Muscle of leg (tissue), 11 donors: Measurements from ENCODE around the gene ASTN2. TPM values are rescaled to one million over a fixed set of nuclear protein-coding genes. Genes with fewer than 3 reads are reported as not detected.

Experiments
- DNase-seq: peaks from one replicate; pipeline ENCODE4 v3.0.0; 2013
- H3K27ac ChIP-seq: one replicate; pipeline ENCODE4 v1.5.1; 2013; ENCODE audit warnings: mild to moderate bottlenecking, low read length, control low read depth
- H3K27me3 ChIP-seq: one replicate; pipeline ENCODE4 v1.6.1; 2013; ENCODE audit warnings: low read length; ENCODE audit not compliant: control insufficient read depth, insufficient read depth
- H3K36me3 ChIP-seq: one replicate; pipeline ENCODE4 v1.6.1; 2013; ENCODE audit warnings: low read length; ENCODE audit not compliant: control insufficient read depth, insufficient read depth
- H3K4me1 ChIP-seq: one replicate; pipeline ENCODE4 v1.6.1; 2013; ENCODE audit warnings: low read length; ENCODE audit not compliant: control insufficient read depth, insufficient read depth
- H3K4me3 ChIP-seq: one replicate; pipeline ENCODE4 v1.5.1; 2013; ENCODE audit warnings: low read length, control low read depth
- H3K9me3 ChIP-seq: replicated peaks from 2 replicates; pipeline ENCODE4 v1.6.1; 2013; ENCODE audit warnings: low read depth, low read length; ENCODE audit not compliant: control insufficient read depth
- WGBS: methylation state at CpG from one replicate; pipeline ENCODE4 v1.1.5; 2013; ENCODE audit warnings: missing lambda C conversion rate; ENCODE audit not compliant: insufficient coverage; 5-methylcytosine and 5-hydroxymethylcytosine counted together
- polyA plus RNA-seq, 8 donors: library from polyadenylated mRNA; unstranded; fragments of 120-200 nt; gene quantifications; one replicate each; pipeline versions ENCODE4 v1.2.1 to v1.2.3, GENCODE V29; 2013; ENCODE audit warnings: inconsistent platforms in 1 of 8, low replicate concordance in 1 of 8; ENCODE audit not compliant: insufficient read length in 8 of 8, insufficient read depth in 1 of 8
- total RNA-seq: library from RNA; stranded (reverse); fragments of 120-200 nt; gene quantifications from one replicate; pipeline ENCODE4 v1.2.4, GENCODE V29; 2013

ASTN2 gene
- total and polyA plus RNA-seq, 9 donors = 2.7 to 10.9 (median 4.4) TPM

- WGBS = no CpG with 5 or more reads among the region's 1 CpG
- no peaks in the 10 kb centered on the region for H3K36me3 ChIP-seq
- DNase-seq = no peak
Observed at GRCh38 chr9:116815835-116816234, 599.0 kb downstream of the ASTN2 start.

GRCh38 chr9:116813031-116813300 lies 601.9 kb downstream of the ASTN2 start:
- no CpG with 5 or more reads among the region's 1 CpG for WGBS
- Histone ChIP-seq H3K27ac (no peak overlapping the region), H3K4me3 (no peak overlapping the region), H3K4me1 (no peaks in the 10 kb centered on the region), H3K27me3 (no peaks in the 10 kb centered on the region), H3K36me3 (no peaks in the 10 kb centered on the region), H3K9me3 (no peaks in the 10 kb centered on the region)
- DNase-seq = no peak

More at GRCh38 chr9:116815835-116816234, 599.0 kb downstream of the ASTN2 start:
- Histone ChIP-seq H3K9me3 (no peaks in the 10 kb centered on the region), H3K4me1 (no peaks in the 10 kb centered on the region), H3K27me3 (no peaks in the 10 kb centered on the region), H3K4me3 (no peak overlapping the region), H3K27ac (no peak overlapping the region)

GRCh38 chr9:116812231-116813030 lies 602.4 kb downstream of the ASTN2 start:
- no peak overlapping the region for H3K27ac ChIP-seq
- no peaks in the 10 kb centered on the region for H3K9me3 ChIP-seq
- no peaks in the 10 kb centered on the region for H3K4me1 ChIP-seq
- 39% methylated on average over 3 of the region's 7 CpGs for WGBS
- DNase-seq = no peak
- no peak overlapping the region for H3K4me3 ChIP-seq
- H3K36me3 ChIP-seq = no peaks in the 10 kb centered on the region
- no peaks in the 10 kb centered on the region for H3K27me3 ChIP-seq

- Histone ChIP-seq H3K9me3 (no peaks in the 10 kb centered on the region), H3K4me1 (no peaks in the 10 kb centered on the region), H3K4me3 (no peak overlapping the region), H3K27ac (no peak overlapping the region), H3K36me3 (no peaks in the 10 kb centered on the region), H3K27me3 (no peaks in the 10 kb centered on the region)
- WGBS = no CpG with 5 or more reads among the region's 5 CpGs
- DNase-seq = no peak
Observed at GRCh38 chr9:116809656-116810055, 605.2 kb downstream of the ASTN2 start.

GRCh38 chr9:116806075-116806474 lies 608.8 kb downstream of the ASTN2 start:
- H3K4me3 ChIP-seq = no peak overlapping the region
- H3K36me3 ChIP-seq = no peaks in the 10 kb centered on the region
- DNase-seq = peak; percentile 53
- H3K27me3 ChIP-seq = no peaks in the 10 kb centered on the region
- H3K4me1 ChIP-seq = no peaks in the 10 kb centered on the region
- no peaks in the 10 kb centered on the region for H3K9me3 ChIP-seq
- WGBS = 0% methylated on average over 1 of the region's 1 CpG
- no peak overlapping the region for H3K27ac ChIP-seq

GRCh38 chr9:116800885-116801284 lies 614.0 kb downstream of the ASTN2 start:
- H3K4me1 ChIP-seq = no peaks in the 10 kb centered on the region
- no peak overlapping the region for H3K27ac ChIP-seq
- no peaks in the 10 kb centered on the region for H3K36me3 ChIP-seq
- H3K4me3 ChIP-seq = no peak overlapping the region
- H3K27me3 ChIP-seq = no peaks in the 10 kb centered on the region
- peak; percentile 5 for DNase-seq
- H3K9me3 ChIP-seq = no peaks in the 10 kb centered on the region
- 0% methylated on average over 1 of the region's 1 CpG for WGBS

GRCh38 chr9:116800074-116800473 lies 614.8 kb downstream of the ASTN2 start:
- Histone ChIP-seq H3K9me3 (no peaks in the 10 kb centered on the region), H3K4me1 (no peaks in the 10 kb centered on the region), H3K27ac (no peak overlapping the region), H3K27me3 (no peaks in the 10 kb centered on the region), H3K4me3 (no peak overlapping the region), H3K36me3 (no peaks in the 10 kb centered on the region)
- no peak for DNase-seq
- WGBS = 73% methylated on average over 3 of the region's 4 CpGs

- no peak overlapping the region for H3K27ac ChIP-seq
- no peaks in the 10 kb centered on the region for H3K4me1 ChIP-seq
- H3K9me3 ChIP-seq = no peaks in the 10 kb centered on the region
- no peaks in the 10 kb centered on the region for H3K27me3 ChIP-seq
- H3K4me3 ChIP-seq = no peak overlapping the region
- DNase-seq = no peak
- whole genome bisulfite sequencing = 71% methylated on average over 1 of the region's 2 CpGs
- H3K36me3 ChIP-seq = no peaks in the 10 kb centered on the region
Observed at GRCh38 chr9:116798521-116798920, 616.3 kb downstream of the ASTN2 start.

GRCh38 chr9:116797276-116797675 lies 617.6 kb downstream of the ASTN2 start:
- H3K27me3 ChIP-seq = no peaks in the 10 kb centered on the region
- H3K9me3 ChIP-seq = no peaks in the 10 kb centered on the region
- no peak for DNase-seq
- no peaks in the 10 kb centered on the region for H3K4me1 ChIP-seq
- H3K36me3 ChIP-seq = no peaks in the 10 kb centered on the region
- no peak overlapping the region for H3K4me3 ChIP-seq
- H3K27ac ChIP-seq = no peak overlapping the region

GRCh38 chr9:116796669-116797068 lies 618.2 kb downstream of the ASTN2 start:
- Histone ChIP-seq H3K9me3 (no peaks in the 10 kb centered on the region), H3K36me3 (no peaks in the 10 kb centered on the region), H3K27me3 (no peaks in the 10 kb centered on the region), H3K4me3 (no peak overlapping the region), H3K27ac (no peak overlapping the region), H3K4me1 (no peaks in the 10 kb centered on the region)
- no peak for DNase-seq
- WGBS = no CpG with 5 or more reads among the region's 1 CpG

- H3K27me3 ChIP-seq = no peaks in the 10 kb centered on the region
- WGBS = 40% methylated on average over 1 of the region's 2 CpGs
- DNase-seq = no peak
- no peak overlapping the region for H3K4me3 ChIP-seq
- no peaks in the 10 kb centered on the region for H3K9me3 ChIP-seq
- no peaks in the 10 kb centered on the region for H3K4me1 ChIP-seq
- H3K36me3 ChIP-seq = no peaks in the 10 kb centered on the region
- no peak overlapping the region for H3K27ac ChIP-seq
Observed at GRCh38 chr9:116795821-116796220, 619.0 kb downstream of the ASTN2 start.
